Muscle layer of colon (tissue), 2 donors: ENCODE measurements around the gene RFESD.
"Not testable (repeated sequence)": the region's sequence is repeated elsewhere in the genome, so short reads cannot be mapped to it uniquely, and the experiment has no call there.

Experiments
- H3K27ac ChIP-seq: one replicate; pipeline ENCODE4 v1.7.0; 2013; ENCODE audit warnings: low read depth, mild to moderate bottlenecking, low read length, moderate library complexity
- H3K27me3 ChIP-seq, 2 donors: one replicate each; pipeline ENCODE4 v1.7.0; 2013; ENCODE audit warnings: low read length in 2 of 2, mild to moderate bottlenecking in 2 of 2; ENCODE audit not compliant: insufficient read depth in 2 of 2, control insufficient read depth in 1 of 2
- H3K36me3 ChIP-seq: one replicate; pipeline ENCODE4 v1.7.0; 2013; ENCODE audit warnings: mild to moderate bottlenecking, low read length; ENCODE audit not compliant: insufficient read depth
- H3K4me1 ChIP-seq: one replicate; pipeline ENCODE4 v1.7.0; 2013; ENCODE audit warnings: mild to moderate bottlenecking, low read length; ENCODE audit not compliant: insufficient read depth
- H3K4me3 ChIP-seq, 2 donors: one replicate each; pipeline ENCODE4 v1.7.0; 2013; ENCODE audit warnings: low read length in 2 of 2, low read depth in 1 of 2, mild to moderate bottlenecking in 1 of 2, moderate library complexity in 1 of 2
- H3K9ac ChIP-seq: one replicate; pipeline ENCODE4 v1.7.0; 2013; ENCODE audit warnings: low read length
- H3K9me3 ChIP-seq: one replicate; pipeline ENCODE4 v1.7.0; 2013; ENCODE audit warnings: mild to moderate bottlenecking, low read length
- donor health status: abdominal sarcoma.
- donor health status: Adenocarcinoma of cecum.

The RFESD gene

DNA sequence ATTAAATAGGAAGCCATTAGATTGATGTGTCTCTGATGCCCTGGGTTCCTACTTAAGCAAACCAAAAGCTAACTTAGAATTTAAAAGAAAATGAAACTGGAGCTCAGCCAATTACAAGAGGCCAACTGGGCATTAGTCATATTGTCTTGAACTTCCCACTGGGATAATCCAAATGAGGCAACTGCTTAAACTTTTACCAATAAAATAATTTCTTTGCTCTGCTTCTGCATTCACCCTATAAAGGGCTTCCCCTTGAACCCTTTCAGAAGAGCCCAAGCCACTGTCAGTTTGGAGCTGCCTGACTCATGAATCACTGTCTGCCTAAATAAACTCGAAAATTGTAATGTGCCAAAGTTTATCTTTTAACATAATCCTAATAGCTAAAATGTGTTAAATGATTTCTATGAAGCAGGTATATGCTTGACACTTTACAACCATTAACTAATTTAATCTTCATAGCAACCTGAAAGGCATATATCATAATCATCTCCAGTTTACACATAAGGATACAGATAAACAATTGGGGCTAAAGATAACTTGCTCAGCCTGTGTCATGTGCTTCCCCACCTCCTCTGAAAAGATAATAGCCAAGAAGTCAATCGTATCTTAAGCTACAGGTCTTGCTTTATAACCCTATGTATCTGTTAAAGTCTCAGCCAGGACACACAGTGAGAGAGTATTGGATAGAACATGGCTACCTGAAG is 15.2 kb upstream of the RFESD start:
- Histone ChIP-seq H3K4me3 (no peak overlapping the region), H3K27me3 (no peaks in the 10 kb centered on the region), H3K36me3 (no peaks in the 10 kb centered on the region), H3K4me1 (no peaks in the 10 kb centered on the region), H3K27ac (no peak overlapping the region), H3K9me3 (no peaks in the 10 kb centered on the region), H3K9ac (no peak overlapping the region)

DNA sequence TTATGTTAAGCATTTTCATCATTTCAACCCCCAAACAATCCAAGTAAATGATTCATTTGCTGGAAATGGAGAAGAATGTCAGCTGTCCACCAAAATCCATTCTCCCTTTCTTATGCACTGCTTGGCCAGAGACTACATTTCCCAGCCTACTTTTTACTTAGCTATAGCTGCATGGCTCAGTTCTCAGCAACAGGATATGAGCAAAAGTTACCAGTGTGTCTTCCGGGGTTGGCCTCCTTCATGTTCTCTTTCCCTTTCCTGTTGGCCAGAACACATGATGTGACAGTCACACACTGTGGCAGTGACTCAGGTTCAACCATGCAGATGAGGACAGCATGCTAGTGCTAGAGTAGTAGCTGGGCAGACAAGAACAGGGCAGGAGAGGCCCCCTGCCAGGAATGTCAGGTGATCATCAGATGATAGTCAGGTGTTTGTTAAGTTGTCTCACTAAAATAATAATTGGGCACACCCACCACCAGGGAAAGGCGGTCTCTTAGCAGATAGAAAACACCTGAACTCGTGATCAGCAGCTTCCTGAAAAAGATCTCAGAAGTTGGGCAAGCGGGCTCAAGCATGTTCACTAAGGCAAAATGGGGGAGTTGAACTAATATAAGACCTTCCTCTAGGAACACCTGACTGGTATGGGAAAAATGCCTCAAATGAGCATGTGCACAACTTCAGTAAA is 14.4 kb upstream of the RFESD start:
- Histone ChIP-seq H3K9me3 (no peaks in the 10 kb centered on the region), H3K9ac (no peak overlapping the region), H3K27ac (no peak overlapping the region), H3K4me3 (no peak overlapping the region), H3K4me1 (no peaks in the 10 kb centered on the region), H3K27me3 (no peaks in the 10 kb centered on the region), H3K36me3 (no peaks in the 10 kb centered on the region)

- H3K36me3 ChIP-seq, H3K4me3 ChIP-seq, H3K9me3 ChIP-seq, H3K9ac ChIP-seq, H3K27ac ChIP-seq, H3K4me1 ChIP-seq, H3K27me3 ChIP-seq: not testable (repeated sequence)
Measured at GRCh38 chr5:95632942-95633341, 13.6 kb upstream of the RFESD start.

DNA sequence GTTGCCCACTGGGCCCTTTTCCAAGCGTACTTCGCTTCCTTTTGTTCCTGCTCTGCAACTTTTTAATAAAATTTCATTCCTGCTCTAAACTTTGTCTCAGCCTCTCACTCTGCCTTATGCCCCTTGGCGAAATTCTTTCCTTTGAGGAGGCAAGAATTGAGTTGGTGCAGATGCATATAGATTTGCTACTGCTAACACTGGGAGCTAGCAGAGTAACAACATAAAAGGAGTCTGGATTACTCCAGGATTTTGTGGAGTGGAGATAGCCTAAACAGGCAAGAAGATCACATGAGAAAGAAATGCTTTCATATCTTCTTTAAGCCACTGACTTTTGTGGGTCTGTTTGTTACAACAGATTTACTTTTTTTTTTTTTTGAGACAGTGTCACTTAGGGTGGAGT is 12.9 kb upstream of the RFESD start:
- H3K4me3 ChIP-seq, result no peak overlapping the region
- H3K9me3 ChIP-seq, result no peaks in the 10 kb centered on the region
- H3K27me3 ChIP-seq, result no peaks in the 10 kb centered on the region
- H3K36me3 ChIP-seq, result no peaks in the 10 kb centered on the region
- H3K9ac ChIP-seq, result no peak overlapping the region
- no peak overlapping the region for H3K27ac ChIP-seq
- no peaks in the 10 kb centered on the region for H3K4me1 ChIP-seq

DNA sequence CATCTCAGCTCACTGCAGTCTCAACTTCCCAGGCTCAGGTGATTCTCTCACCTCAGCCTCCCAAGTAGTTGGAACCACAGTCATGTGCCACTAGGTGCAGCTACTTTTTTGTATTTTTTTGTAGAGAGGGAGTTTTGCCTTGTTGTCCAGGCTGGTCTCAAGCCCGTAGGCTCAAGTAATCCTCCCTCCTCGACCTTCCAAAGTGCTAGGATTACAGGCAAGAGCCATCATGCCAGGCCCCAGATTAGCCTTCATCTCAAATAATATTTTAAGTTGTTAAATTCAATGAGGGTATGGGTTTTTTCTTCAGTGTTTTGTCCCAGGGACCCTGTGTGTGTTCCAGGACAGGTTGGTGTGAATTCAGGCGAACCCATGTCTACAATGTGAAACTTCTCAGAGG is 12.5 kb upstream of the RFESD start:
- no peaks in the 10 kb centered on the region for H3K36me3 ChIP-seq
- no peaks in the 10 kb centered on the region for H3K4me1 ChIP-seq
- H3K9me3 ChIP-seq, result no peaks in the 10 kb centered on the region
- H3K27ac ChIP-seq, result no peak overlapping the region
- no peaks in the 10 kb centered on the region for H3K27me3 ChIP-seq
- no peak overlapping the region for H3K9ac ChIP-seq
- H3K4me3 ChIP-seq, result no peak overlapping the region

- no peak overlapping the region for H3K9ac ChIP-seq
- no peaks in the 10 kb centered on the region for H3K9me3 ChIP-seq
Measured at GRCh38 chr5:95638632-95639031, 7.9 kb upstream of the RFESD start.

GRCh38 chr5:95641741-95642220 is 4.8 kb upstream of the RFESD start:
- Histone ChIP-seq H3K9me3 (no peaks in the 10 kb centered on the region), H3K27me3 (no peaks in the 10 kb centered on the region), H3K9ac (no peak overlapping the region), H3K4me1 (peaks cover 8% of the 10 kb centered on the region), H3K4me3 (no peak overlapping the region), H3K36me3 (no peaks in the 10 kb centered on the region), H3K27ac (no peak overlapping the region)

More at GRCh38 chr5:95638632-95639031, 7.9 kb upstream of the RFESD start:
- Histone ChIP-seq H3K36me3 (no peaks in the 10 kb centered on the region), H3K4me1 (no peaks in the 10 kb centered on the region), H3K27ac (no peak overlapping the region), H3K27me3 (no peaks in the 10 kb centered on the region), H3K4me3 (no peak overlapping the region)

DNA sequence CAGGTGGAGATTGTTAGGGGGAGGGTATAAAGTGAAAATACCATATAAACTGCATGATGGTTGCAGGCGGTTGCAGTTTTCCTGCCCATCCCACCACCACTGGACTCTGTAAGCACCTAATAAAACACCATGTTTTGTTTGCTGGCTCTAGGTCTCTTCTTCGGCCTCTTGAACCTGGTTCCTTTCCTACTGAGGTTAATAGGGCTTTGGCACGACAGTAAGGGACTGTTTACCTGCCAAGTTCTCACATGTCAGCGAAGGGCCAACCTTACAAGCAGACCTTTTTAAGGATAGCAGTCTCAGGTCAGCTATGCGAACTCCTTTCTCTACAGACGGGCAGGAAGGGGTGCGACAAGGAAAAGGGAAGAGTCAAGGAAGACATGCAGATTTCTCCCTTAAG is 3.4 kb upstream of the RFESD start:
- H3K4me1 ChIP-seq, result peaks cover 8% of the 10 kb centered on the region
- no peak overlapping the region for H3K27ac ChIP-seq
- no peaks in the 10 kb centered on the region for H3K9me3 ChIP-seq
- no peak overlapping the region for H3K9ac ChIP-seq
- H3K36me3 ChIP-seq, result no peaks in the 10 kb centered on the region
- H3K27me3 ChIP-seq, result no peaks in the 10 kb centered on the region
- H3K4me3 ChIP-seq, result no peak overlapping the region

GRCh38 chr5:95644351-95645042 is 2.1 kb upstream of the RFESD start:
- H3K9ac ChIP-seq, result no peak overlapping the region

DNA sequence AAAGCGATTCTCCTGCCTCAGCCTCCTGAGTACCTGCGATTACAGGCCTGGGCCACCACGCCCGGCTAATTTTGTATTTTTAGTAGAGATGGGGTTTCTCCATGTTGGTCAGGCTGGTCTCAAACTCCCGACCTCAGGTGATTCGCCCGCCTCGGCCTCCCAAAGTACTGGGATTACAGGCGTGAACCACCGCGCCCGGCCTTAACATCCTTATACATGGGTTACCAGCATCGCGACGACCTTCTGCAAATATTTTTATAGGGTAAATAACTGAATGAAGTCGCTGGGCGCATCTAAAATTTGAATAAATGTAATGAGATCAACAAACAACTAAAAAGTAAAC is 380 bp upstream of the RFESD start:
- peak overlapping the region; percentile 97 for H3K27ac ChIP-seq
- H3K9ac ChIP-seq, H3K4me1 ChIP-seq, H3K36me3 ChIP-seq, H3K27me3 ChIP-seq, H3K9me3 ChIP-seq, H3K4me3 ChIP-seq: not testable (repeated sequence)

More at GRCh38 chr5:95644351-95645042, 2.1 kb upstream of the RFESD start:
- Histone ChIP-seq H3K4me3 (no peak overlapping the region), H3K9me3 (no peaks in the 10 kb centered on the region), H3K27ac (no peak overlapping the region), H3K36me3 (no peaks in the 10 kb centered on the region), H3K4me1 (peaks cover 8% of the 10 kb centered on the region), H3K27me3 (no peaks in the 10 kb centered on the region)

GRCh38 chr5:95647886-95648860 is 1.6 kb downstream of the RFESD start:
- H3K4me1 ChIP-seq, result peaks cover 8% of the 10 kb centered on the region
- no peak overlapping the region for H3K4me3 ChIP-seq
- H3K36me3 ChIP-seq, result no peaks in the 10 kb centered on the region
- H3K9me3 ChIP-seq, result no peaks in the 10 kb centered on the region
- no peaks in the 10 kb centered on the region for H3K27me3 ChIP-seq
- no peak overlapping the region for H3K9ac ChIP-seq
- peak overlapping the region; percentile 97 for H3K27ac ChIP-seq
